K562 (cell line): Measurements from ENCODE around the gene NR5A1. TPM values are rescaled to one million over a fixed set of nuclear protein-coding genes. Genes with fewer than 3 reads are reported as not detected.

Experiments used
- ATAC-seq: fragments of 200-7000 bp; cut with Tn5 transposase; 3 replicates; pipeline ENCODE4 v1.9.1; 2020; ENCODE audit warnings: moderate library complexity
- BruUV-seq: library from RNA; stranded (reverse); fragments of 400-500 nt; replicated peaks from 2 replicates; lab custom pipeline; 2021; lab: Mats Ljungman, UMichigan
- CTCF ChIA-PET: fragments of 300-600 bp; formaldehyde crosslinking; extraction: SDS; loops from one replicate; lab custom pipeline; 2021; ENCODE audit warnings: low intra/inter-chr PET ratio; lab: Yijun Ruan, JAX
- POLR2A ChIA-PET: fragments of 300-600, 350-650 bp; sonication (Branson Sonifier 250); formaldehyde crosslinking; extraction: SDS; loops from one replicate; lab custom pipeline; 2021; ENCODE audit warnings: antibody characterized with exemption, inconsistent platforms; lab: Yijun Ruan, JAX
- DNase-seq, 4 experiments: peaks; one replicate each; pipeline versions ENCODE4 v3.0.0 to v3.0.0-alpha.2; 2011 to 2018; ENCODE audit warnings: low spot score in 3 of 4, mixed read lengths in 3 of 4; ENCODE audit errors: extremely low read depth in 1 of 4
- FAIRE-seq: peaks from 2 replicates; lab custom pipeline; 2011; peaks lifted over from hg19 to GRCh38; lab: Jason Lieb, UNC
- H2AFZ ChIP-seq: 2 replicates; pipeline ENCODE4 v1.6.0; 2011; ENCODE audit warnings: low read depth, low read length, control low read depth, inconsistent platforms
- H3K27ac ChIP-seq: fragments of 200-600 bp; 3 replicates; pipeline ENCODE4 v1.8.0; 2011; ENCODE audit warnings: low read depth, mild to moderate bottlenecking, control low read depth, inconsistent platforms, low read length, moderate library complexity, mixed read lengths; ENCODE audit errors: extremely low read depth
- H3K27me3 ChIP-seq, 2 experiments: fragments of 300-600 bp in 1 of 2; 2 replicates in 1 of 2; 3 replicates in 1 of 2; pipeline versions ENCODE4 v1.6.0 to v1.8.0; 2011; ENCODE audit warnings: inconsistent platforms in 2 of 2, low read length in 2 of 2, mild to moderate bottlenecking in 1 of 2, mixed read lengths in 1 of 2, moderate library complexity in 1 of 2; ENCODE audit not compliant: control insufficient read depth in 2 of 2, insufficient read depth in 2 of 2
- H3K36me3 ChIP-seq: fragments of 300-600 bp; 3 replicates; pipeline ENCODE4 v1.8.0; 2011; ENCODE audit warnings: mild to moderate bottlenecking, low read length, inconsistent platforms; ENCODE audit not compliant: control insufficient read depth, insufficient read depth
- H3K4me1 ChIP-seq, 2 experiments: fragments of 200-600 bp in 1 of 2; replicated peaks in 1 of 2; 2 replicates in 1 of 2; 3 replicates in 1 of 2; pipeline versions ENCODE4 v1.5.1 to v1.8.0; 2011; ENCODE audit warnings: inconsistent platforms in 2 of 2, low read length in 2 of 2, mild to moderate bottlenecking in 1 of 2, mixed read lengths in 1 of 2, moderate library complexity in 1 of 2; ENCODE audit not compliant: control insufficient read depth in 2 of 2, insufficient read depth in 2 of 2
- H3K4me2 ChIP-seq: 2 replicates; pipeline ENCODE4 v1.6.1; 2011; ENCODE audit warnings: low read length, control low read depth, inconsistent platforms, mixed read lengths; ENCODE audit not compliant: insufficient read depth
- H3K4me3 ChIP-seq: fragments of 200-600 bp; sonication (generic), shearing (Covaris generic); 2 replicates; pipeline ENCODE4 v1.5.1; 2016; ENCODE audit warnings: control low read depth, inconsistent platforms
- H3K79me2 ChIP-seq: fragments of 200-600 bp; 3 replicates; pipeline ENCODE4 v1.8.0; 2011; ENCODE audit warnings: low read length, inconsistent platforms; ENCODE audit not compliant: control insufficient read depth, insufficient read depth
- H3K9ac ChIP-seq, 2 experiments: 2 replicates each; pipeline versions ENCODE4 v1.6.0 to v1.6.1; 2011; ENCODE audit warnings: low read depth in 2 of 2, low read length in 2 of 2, control low read depth in 1 of 2, inconsistent platforms in 1 of 2, mild to moderate bottlenecking in 1 of 2, mixed read lengths in 1 of 2; ENCODE audit not compliant: insufficient read depth in 1 of 2
- H3K9me1 ChIP-seq: one replicate; pipeline ENCODE4 v1.6.0; 2011; ENCODE audit warnings: inconsistent platforms, mild to moderate bottlenecking, low read length, moderate library complexity; ENCODE audit not compliant: control insufficient read depth, insufficient read depth
- H3K9me3 ChIP-seq: replicated peaks from 2 replicates; pipeline ENCODE4 v1.5.1; 2011; ENCODE audit warnings: low read depth, low read length, inconsistent platforms; ENCODE audit not compliant: control insufficient read depth, insufficient read depth
- H4K20me1 ChIP-seq: replicated peaks from 2 replicates; pipeline ENCODE4 v1.6.1; 2011; ENCODE audit warnings: low read length, inconsistent platforms, mixed read lengths; ENCODE audit not compliant: control insufficient read depth, insufficient read depth
- ADNP ChIP-seq: fragments of 200-800 bp; sonication (Bioruptor generic); IDR thresholded peaks from 2 replicates; pipeline ENCODE4 v1.6.1; 2016; ENCODE audit warnings: missing genetic modification characterization, missing compliant biosample characterization
- ARHGAP35 ChIP-seq: fragments of 450-650 bp; IDR thresholded peaks from 2 replicates; pipeline ENCODE4 v1.6.1; 2018; ENCODE audit not compliant: partially characterized antibody
- BCOR ChIP-seq: fragments of 450-650 bp; IDR thresholded peaks from 2 replicates; pipeline ENCODE4 v1.6.1; 2016
- BMI1 ChIP-seq: fragments of 150-350 bp; IDR thresholded peaks from 2 replicates; pipeline ENCODE4 v1.6.1; 2014; ENCODE audit warnings: low read length
- C11orf30 ChIP-seq: fragments of 450-650 bp; IDR thresholded peaks from 2 replicates; pipeline ENCODE4 v1.6.1; 2016; ENCODE audit warnings: low read depth, mild to moderate bottlenecking
- CBX1 ChIP-seq: sonication (generic); IDR thresholded peaks from 2 replicates; pipeline ENCODE4 v1.6.1; 2016; ENCODE audit warnings: antibody characterized with exemption, low read depth, mild to moderate bottlenecking
- CBX3 ChIP-seq, 2 experiments: IDR thresholded peaks; 1 replicate in 1 of 2; 2 replicates in 1 of 2; pipeline ENCODE4 v1.6.1; 2012; ENCODE audit warnings: inconsistent platforms in 2 of 2, low read length in 2 of 2, borderline replicate concordance in 1 of 2, control low read depth in 1 of 2
- ESRRA ChIP-seq: fragments of 450-650 bp; IDR thresholded peaks from 2 replicates; pipeline ENCODE4 v1.6.1; 2014; ENCODE audit warnings: low read depth, mild to moderate bottlenecking, moderate library complexity, borderline replicate concordance
- GATAD2A ChIP-seq: fragments of 450-650 bp; IDR thresholded peaks from 2 replicates; pipeline ENCODE4 v1.6.1; 2017
- MAFG ChIP-seq: fragments of 450-650 bp; conservative IDR thresholded peaks from 2 replicates; pipeline ENCODE4 v1.6.1; 2016; ENCODE audit warnings: missing genetic modification characterization, missing compliant biosample characterization
- OTX1 ChIP-seq: fragments of 450-650 bp; formaldehyde crosslinking; IDR thresholded peaks from 2 replicates; pipeline ENCODE4 v1.4.0; 2022; ENCODE audit warnings: mild to moderate bottlenecking
- POLR2AphosphoS5 ChIP-seq: IDR thresholded peaks from 2 replicates; pipeline ENCODE4 v1.6.1; 2011; ENCODE audit warnings: mild to moderate bottlenecking, low read depth, low read length, moderate library complexity; ENCODE audit not compliant: control insufficient read depth, insufficient read depth
- PTRF ChIP-seq: fragments of 450-650 bp; IDR thresholded peaks from 2 replicates; pipeline ENCODE4 v1.6.1; 2016; ENCODE audit warnings: mild to moderate bottlenecking, missing genetic modification characterization, missing compliant biosample characterization
- SIN3B ChIP-seq: fragments of 450-650 bp; IDR thresholded peaks from 2 replicates; pipeline ENCODE4 v1.6.1; 2017; ENCODE audit warnings: low read depth, mild to moderate bottlenecking, moderate library complexity
- SRSF1 ChIP-seq: fragments of 200-400 bp; formaldehyde crosslinking; IDR thresholded peaks from 2 replicates; pipeline ENCODE4 v1.6.1; 2017; ENCODE audit warnings: mild to moderate bottlenecking, low read depth, low read length, moderate library complexity
- ZNF197 ChIP-seq: fragments of 200-800 bp; sonication (Bioruptor generic); IDR thresholded peaks from 2 replicates; pipeline ENCODE4 v1.6.1; 2016; ENCODE audit warnings: low read depth, missing genetic modification characterization, missing compliant biosample characterization
- ZNF316 ChIP-seq: fragments of 450-650 bp; IDR thresholded peaks from 2 replicates; pipeline ENCODE4 v1.6.1; 2016
- ZNF77 ChIP-seq: fragments of 250-450 bp; sonication (Bioruptor Pico); IDR thresholded peaks from 2 replicates; pipeline ENCODE4 v1.5.0; 2020
- WGBS: fragments of 100-300 bp; shearing (Covaris generic); methylation state at CpG from one replicate; pipeline ENCODE4 v1.1.6; 2016; ENCODE audit warnings: low coverage, mixed read lengths; ENCODE audit not compliant: insufficient coverage; ENCODE audit errors: missing lambda C conversion rate; 5-methylcytosine and 5-hydroxymethylcytosine counted together
- in situ Hi-C: fragments of 300-500 bp; cut with MboI; formaldehyde crosslinking; loops from 4 replicates; pipeline ENCODE4 v1.15.0; 2018; ENCODE audit warnings: inconsistent platforms, mixed read lengths
- intact Hi-C: fragments of 100-400 bp; cut with micrococcal nuclease; formaldehyde crosslinking; loops from 2 replicates; pipeline ENCODE4 v1.14.2; 2022
- polyA plus RNA-seq, 8 experiments: library from polyadenylated mRNA; depleted of rRNA in 4 of 8; stranded (reverse) in 5 of 8; unstranded in 3 of 8; fragments of >200 nt; fragmentation: Nextera tagmentation in 2 of 8; fragmentation: Illumina TruSeq in 1 of 8; extraction: Ambion mirVana in 2 of 8; extraction: Trizol in 1 of 8; gene quantifications; 2 replicates each; pipeline versions ENCODE4 v1.2.1 to v1.2.3, GENCODE V29; 2011 to 2014; ENCODE audit warnings: inconsistent platforms in 1 of 8, missing spikeins in 1 of 8
- total RNA-seq, 7 experiments: library from RNA; depleted of rRNA in 6 of 7; stranded (reverse); fragments of >200 nt in 6 of 7; fragmentation: Illumina TruSeq in 2 of 7; extraction: Trizol in 2 of 7; gene quantifications; 2 replicates each; pipeline versions ENCODE4 v1.2.1 to v1.2.3, GENCODE V29; 2011 to 2021; ENCODE audit warnings: low replicate concordance in 1 of 7

Gene NR5A1
- total and polyA plus RNA-seq, 9 of the 15 experiments (the other 6 are each of a cell fraction or from before 2014, with no cell fraction given), result 0.11 to 0.32 (median 0.20) TPM; not detected in 6

- FAIRE-seq (no peak), DNase-seq (no peak), ATAC-seq (peak; percentile 30; the same call in 1 of the 3 replicates)
- Histone ChIP-seq H3K9ac (peak overlapping the region in 1 of 2 experiments; percentile 56; a peak in 2 of 4 replicates), H3K4me1 (peaks cover 0 to 26% of the 10 kb centered on the region in 2 experiments; a peak in 2 of 5 replicates), H2AFZ (no peak overlapping the region), H3K9me1 (no peaks in the 10 kb centered on the region), H3K27me3 (peaks cover 2 to 30% of the 10 kb centered on the region in 2 experiments; a peak in 3 of 5 replicates), H3K4me3 (no peak overlapping the region), H4K20me1 (peaks cover 19% of the 10 kb centered on the region; the same call in 1 of the 2 replicates), H3K27ac (no peak overlapping the region), H3K79me2 (no peaks in the 10 kb centered on the region), H3K9me3 (no peaks in the 10 kb centered on the region), H3K36me3 (no peaks in the 10 kb centered on the region), H3K4me2 (no peak overlapping the region)
- ChIA-PET CTCF (no interaction called here), POLR2A (interaction anchor here (0.6 kb wide), 1 partner anchor 47 kb away, joined by 3 read pairs; no protein-coding TSS in a partner anchor)
- in situ Hi-C loops, result no loop called here
- TF ChIP-seq SIN3B (no peak), ARHGAP35 (no peak), ADNP (peak; percentile 48; the same call in 1 of the 2 replicates)
- WGBS, result 17% methylated on average over 7 of the region's 8 CpGs
- no TSS peak for BruUV-seq
- intact Hi-C loops, result no loop called here
Observed at GRCh38 chr9:124457887-124458431, 49.2 kb downstream of the NR5A1 start.

- H3K4me2 ChIP-seq, result no peak overlapping the region
- ChIA-PET CTCF (no interaction called here), POLR2A (interaction anchor here (0.6 kb wide), 1 partner anchor 48 kb away, joined by 3 read pairs; no protein-coding TSS in a partner anchor)
- peaks cover 0 to 32% of the 10 kb centered on the region in 2 experiments; a peak in 2 of 5 replicates for H3K4me1 ChIP-seq
- H3K27ac ChIP-seq, result no peak overlapping the region
- no peaks in the 10 kb centered on the region for H3K79me2 ChIP-seq
- intact Hi-C loops, result no loop called here
- DNase-seq (no peak), ATAC-seq (peak; percentile 47), FAIRE-seq (no peak)
- no peaks in the 10 kb centered on the region for H3K9me1 ChIP-seq
- no TSS peak for BruUV-seq
- H2AFZ ChIP-seq, result no peak overlapping the region
- in situ Hi-C loops, result no loop called here
- H3K9ac ChIP-seq, result no peak overlapping the region
- WGBS, result 26% methylated on average over 18 of the region's 18 CpGs
- H3K9me3 ChIP-seq, result no peaks in the 10 kb centered on the region
- no peak overlapping the region for H3K4me3 ChIP-seq
- no peaks in the 10 kb centered on the region for H3K36me3 ChIP-seq
- peaks cover 0 to 33% of the 10 kb centered on the region in 2 experiments; a peak in 3 of 5 replicates for H3K27me3 ChIP-seq
- peaks cover 19% of the 10 kb centered on the region; the same call in 1 of the 2 replicates for H4K20me1 ChIP-seq
- TF ChIP-seq BCOR (peak; percentile 95), OTX1 (no peak), POLR2AphosphoS5 (no peak), C11orf30 (peak; percentile 70), CBX3 (IDR thresholded peaks at IDR 0.05; ENCODE audit: borderline replicate concordance in 1 of 2, low read length in 2 of 2) (0 out of 3 replicates have a peak, but pooled peaks of 1 of the 2 experiments have one; percentile 56), SRSF1 (no peak), MAFG (tag) (peak; percentile 61), ZNF77 (no peak), ZNF197 (CRISPR knock-in tag) (no peak), BMI1 (no peak), PTRF (no peak), ZNF316 (peak; percentile 81), ESRRA (no peak), CBX1 (peak; percentile 69; the same call in 1 of the 2 replicates), GATAD2A (no peak)
Observed at GRCh38 chr9:124457079-124457886, 49.9 kb downstream of the NR5A1 start.
